ENCODE measurements around the gene WWOX.

Gene WWOX

GRCh38 chr16:78570399-78571141 is 471.1 kb downstream of the WWOX start:
- TF ChIP-seq CTCF (IDR thresholded peaks at IDR 0.05; ENCODE audit: insufficient read depth, low read length, poor library complexity, severe bottlenecking) = no peak
- H3K27me3 ChIP-seq (replicated peaks; ENCODE audit: control insufficient read depth, insufficient read depth, low read length) = no peaks in the 10 kb centered on the region
- no peaks in the 10 kb centered on the region for H3K36me3 ChIP-seq (ENCODE audit: control insufficient read depth, insufficient read depth, low read length)
- no peak for DNase-seq (ENCODE audit: extremely low read depth, insufficient read length)
- H3K4me3 ChIP-seq (replicated peaks; ENCODE audit: low read depth, low read length) = no peak overlapping the region

GRCh38 chr16:78571434-78571833 is 472.0 kb downstream of the WWOX start:
- no peak for DNase-seq (ENCODE audit: extremely low read depth, insufficient read length)
- no peak for TF ChIP-seq CTCF (IDR thresholded peaks at IDR 0.05; ENCODE audit: insufficient read depth, low read length, poor library complexity, severe bottlenecking)
- Histone ChIP-seq H3K36me3 (ENCODE audit: control insufficient read depth, insufficient read depth, low read length) (no peaks in the 10 kb centered on the region), H3K4me3 (replicated peaks; ENCODE audit: low read depth, low read length) (no peak overlapping the region), H3K27me3 (replicated peaks; ENCODE audit: control insufficient read depth, insufficient read depth, low read length) (no peaks in the 10 kb centered on the region)

- Histone ChIP-seq H3K4me3 (replicated peaks; ENCODE audit: low read depth, low read length) (no peak overlapping the region), H3K27me3 (replicated peaks; ENCODE audit: control insufficient read depth, insufficient read depth, low read length) (no peaks in the 10 kb centered on the region), H3K36me3 (ENCODE audit: control insufficient read depth, insufficient read depth, low read length) (no peaks in the 10 kb centered on the region)
- no peak for TF ChIP-seq CTCF (IDR thresholded peaks at IDR 0.05; ENCODE audit: insufficient read depth, low read length, poor library complexity, severe bottlenecking)
- DNase-seq (ENCODE audit: extremely low read depth, insufficient read length) = no peak
Observed at GRCh38 chr16:78571898-78572358, 472.5 kb downstream of the WWOX start.

GRCh38 chr16:78574571-78574970 is 475.1 kb downstream of the WWOX start:
- Histone ChIP-seq H3K36me3 (ENCODE audit: control insufficient read depth, insufficient read depth, low read length) (no peaks in the 10 kb centered on the region), H3K4me3 (replicated peaks; ENCODE audit: low read depth, low read length) (no peak overlapping the region), H3K27me3 (replicated peaks; ENCODE audit: control insufficient read depth, insufficient read depth, low read length) (no peaks in the 10 kb centered on the region)
- no peak for DNase-seq (ENCODE audit: extremely low read depth, insufficient read length)
- no peak for TF ChIP-seq CTCF (IDR thresholded peaks at IDR 0.05; ENCODE audit: insufficient read depth, low read length, poor library complexity, severe bottlenecking)

GRCh38 chr16:78576941-78577340 is 477.5 kb downstream of the WWOX start:
- no peak for TF ChIP-seq CTCF (IDR thresholded peaks at IDR 0.05; ENCODE audit: insufficient read depth, low read length, poor library complexity, severe bottlenecking)
- no peak for DNase-seq (ENCODE audit: extremely low read depth, insufficient read length)

More at GRCh38 chr16:78576941-78577340, 477.5 kb downstream of the WWOX start:
- Histone ChIP-seq H3K27me3 (replicated peaks; ENCODE audit: control insufficient read depth, insufficient read depth, low read length) (no peaks in the 10 kb centered on the region), H3K4me3 (replicated peaks; ENCODE audit: low read depth, low read length) (no peak overlapping the region), H3K36me3 (ENCODE audit: control insufficient read depth, insufficient read depth, low read length) (no peaks in the 10 kb centered on the region)
